HG03280 (cell line): ENCODE measurements around the gene EXOC3L4.

Experiments
- ATAC-seq: cut with Tn5 transposase; IDR thresholded peaks from one replicate; pipeline ENCODE4 v1.9.1; 2021; ENCODE audit warnings: mild to moderate bottlenecking, moderate library complexity; ENCODE audit not compliant: unreplicated experiment

The EXOC3L4 gene

DNA sequence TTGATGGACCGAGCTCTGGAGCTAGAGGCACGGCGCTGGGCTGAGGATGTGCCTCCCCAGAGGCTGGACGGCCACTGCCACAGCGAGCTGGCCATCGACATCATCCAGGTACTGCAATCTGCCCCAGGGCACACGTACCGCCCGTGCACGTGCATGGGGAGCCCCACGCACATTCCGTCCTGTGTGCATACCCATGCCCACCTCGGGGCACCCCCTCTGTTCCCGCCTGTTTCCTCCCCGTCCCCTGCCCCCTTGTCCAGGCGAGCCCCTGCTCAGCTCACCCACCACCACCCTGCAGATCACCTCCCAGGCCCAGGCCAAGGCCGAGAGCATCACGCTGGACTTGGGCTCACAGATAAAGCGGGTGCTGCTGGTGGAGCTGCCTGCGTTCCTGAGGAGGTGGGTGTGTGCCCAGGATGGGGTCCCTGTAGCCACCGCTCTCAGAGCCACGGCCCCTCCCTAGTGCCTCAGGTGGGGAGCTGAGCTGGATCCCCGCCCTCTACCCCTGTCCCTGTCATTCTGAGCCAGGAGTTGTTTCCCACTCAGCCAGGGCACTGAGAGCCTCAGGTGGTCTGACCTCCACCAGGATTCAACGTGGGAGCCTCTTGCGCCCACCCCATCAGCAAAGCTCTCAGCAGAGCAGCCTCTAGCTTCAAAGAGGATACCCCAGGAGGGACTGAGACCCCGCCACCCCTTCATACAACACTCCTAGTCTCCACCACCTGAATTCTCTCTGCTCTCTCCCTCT is 35.7 kb downstream of the EXOC3L4 start:
- no peak for ATAC-seq

DNA sequence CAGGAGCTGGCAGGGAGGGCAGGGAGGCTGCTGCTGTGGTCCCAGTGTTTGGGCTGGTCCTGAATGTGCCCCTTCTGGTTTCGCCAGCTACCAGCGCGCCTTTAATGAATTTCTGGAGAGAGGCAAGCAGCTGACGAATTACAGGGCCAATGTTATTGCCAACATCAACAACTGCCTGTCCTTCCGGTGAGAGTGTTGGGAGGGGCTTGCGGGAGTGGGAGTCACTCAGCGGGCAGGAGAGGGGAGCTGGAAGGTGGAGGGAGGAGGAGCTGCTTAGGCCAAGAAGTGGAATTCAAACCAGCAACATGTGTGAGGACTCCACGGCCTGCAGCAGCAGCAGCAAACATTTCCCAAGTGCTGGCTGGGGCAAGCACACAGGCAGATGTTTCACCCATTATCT is 36.4 kb downstream of the EXOC3L4 start:
- no peak for ATAC-seq

DNA sequence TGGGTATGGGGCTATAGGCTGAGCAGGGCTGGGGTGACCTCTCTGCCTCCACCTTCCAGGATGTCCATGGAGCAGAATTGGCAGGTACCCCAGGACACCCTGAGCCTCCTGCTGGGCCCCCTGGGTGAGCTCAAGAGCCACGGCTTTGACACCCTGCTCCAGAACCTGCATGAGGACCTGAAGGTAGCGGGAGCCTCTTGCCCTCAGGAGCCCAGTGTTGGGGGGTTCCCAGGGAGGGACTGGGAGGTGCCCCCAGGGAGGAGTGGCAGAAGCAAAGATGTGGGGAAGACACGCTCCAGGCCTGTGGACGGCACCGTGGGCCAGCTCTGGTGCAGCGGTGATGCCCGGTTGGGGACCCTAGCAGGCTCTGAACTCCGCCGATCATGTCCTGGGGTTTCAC is 37.1 kb downstream of the EXOC3L4 start:
- ATAC-seq = no peak

DNA sequence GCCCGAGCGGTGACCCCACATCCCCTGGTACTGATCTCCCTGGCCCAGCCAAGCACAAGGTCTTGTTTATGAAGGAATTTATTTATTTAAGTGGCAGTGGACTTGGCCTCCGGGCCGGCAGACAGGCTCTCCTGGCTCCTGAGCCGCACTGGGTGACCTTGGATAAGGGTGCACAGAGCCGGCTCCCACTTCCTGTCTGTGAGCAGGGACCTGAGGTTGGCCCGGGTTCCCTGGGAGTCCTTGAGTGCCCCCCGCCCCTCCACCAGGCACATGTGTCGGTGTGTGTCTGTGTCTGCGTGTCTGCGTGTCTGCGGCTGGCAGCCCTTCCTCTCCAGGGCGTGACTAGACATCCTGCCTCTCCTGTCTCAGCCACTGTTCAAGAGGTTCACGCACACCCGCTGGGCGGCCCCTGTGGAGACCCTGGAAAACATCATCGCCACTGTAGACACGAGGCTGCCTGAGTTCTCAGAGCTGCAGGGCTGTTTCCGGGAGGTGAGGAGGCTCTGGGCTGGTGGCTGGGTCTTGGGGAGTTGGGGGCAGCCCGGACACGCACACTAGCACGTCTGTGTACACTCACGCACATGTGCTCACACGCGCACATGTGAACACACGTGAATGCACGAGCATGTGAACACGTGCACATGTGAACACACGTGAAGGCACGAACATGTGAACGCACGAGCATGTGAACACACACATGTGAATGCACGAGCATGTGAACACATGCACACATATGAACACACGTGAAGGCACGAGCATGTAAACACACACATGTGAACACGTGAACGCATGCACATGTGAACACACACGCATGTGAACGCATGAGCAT is 38.1 kb downstream of the EXOC3L4 start:
- ATAC-seq = no peak

DNA sequence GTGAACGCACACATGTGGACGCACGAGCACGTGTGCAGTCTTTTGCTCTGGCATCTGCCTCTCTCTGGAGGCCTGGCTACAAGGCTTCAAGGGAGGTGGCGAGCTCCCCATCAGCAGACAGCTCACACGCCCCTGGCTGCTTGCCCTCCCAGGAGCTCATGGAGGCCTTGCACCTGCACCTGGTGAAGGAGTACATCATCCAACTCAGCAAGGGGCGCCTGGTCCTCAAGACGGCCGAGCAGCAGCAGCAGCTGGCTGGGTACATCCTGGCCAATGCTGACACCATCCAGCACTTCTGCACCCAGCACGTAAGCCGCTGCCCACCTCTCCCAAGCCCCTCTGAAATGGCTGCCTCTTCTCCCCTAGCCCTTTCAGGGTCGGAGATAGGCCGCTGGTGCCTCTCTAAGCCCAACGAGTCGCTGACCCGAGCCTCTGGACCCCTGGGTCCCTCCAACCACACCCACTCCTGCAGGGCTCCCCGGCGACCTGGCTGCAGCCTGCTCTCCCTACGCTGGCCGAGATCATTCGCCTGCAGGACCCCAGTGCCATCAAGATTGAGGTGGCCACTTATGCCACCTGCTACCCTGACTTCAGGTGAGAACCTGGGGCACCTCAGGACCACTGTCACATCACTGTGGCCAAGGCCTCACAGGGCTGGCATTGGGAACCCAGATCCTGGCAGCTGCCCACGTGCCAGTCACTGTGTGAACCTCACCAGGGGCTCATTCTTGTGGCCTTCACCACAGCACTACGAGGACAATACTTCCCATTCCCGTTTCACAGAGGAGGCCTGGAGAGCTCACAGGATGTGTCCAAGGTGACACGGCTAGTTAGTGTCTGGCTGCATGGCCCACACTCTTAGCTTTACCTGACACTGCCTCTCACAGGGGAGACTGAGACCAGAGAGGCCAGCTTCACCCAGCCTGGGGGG is 39.0 kb downstream of the EXOC3L4 start:
- no peak for ATAC-seq

DNA sequence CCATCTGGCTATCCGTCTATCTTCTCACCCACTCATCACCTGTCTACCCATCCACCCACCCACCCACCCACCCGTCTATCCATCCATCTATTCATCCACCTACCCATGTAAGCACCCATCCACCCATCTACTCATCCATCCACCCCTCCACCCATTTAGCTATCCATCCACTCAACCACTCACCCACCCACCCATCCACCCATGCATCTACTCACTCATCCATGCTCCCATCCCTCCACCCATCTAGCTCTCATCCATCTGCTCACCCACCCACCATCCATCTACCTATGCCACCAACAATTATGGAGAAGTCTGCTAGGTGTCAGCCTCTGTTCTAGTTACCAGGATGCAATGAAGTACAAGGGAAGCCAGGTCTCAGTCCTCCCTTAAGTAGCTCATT is 39.9 kb downstream of the EXOC3L4 start:
- no peak for ATAC-seq

DNA sequence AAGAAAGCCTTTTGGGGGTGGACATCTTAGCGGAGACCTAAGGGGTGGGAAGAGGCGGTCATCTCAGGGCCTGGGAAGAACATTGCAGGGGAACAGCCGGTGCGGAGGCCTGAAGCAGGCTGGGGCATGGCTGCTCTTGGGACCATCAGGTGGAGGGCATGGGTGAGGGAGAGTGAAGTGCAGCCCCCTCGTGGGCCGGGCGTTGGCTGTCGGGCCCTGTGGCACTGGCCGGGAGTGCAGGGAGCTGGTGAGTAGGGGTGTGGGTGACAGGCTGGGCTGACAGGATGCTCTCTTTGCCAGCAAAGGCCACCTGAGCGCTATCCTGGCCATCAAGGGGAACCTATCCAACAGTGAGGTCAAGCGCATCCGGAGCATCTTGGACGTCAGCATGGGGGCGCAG is 40.4 kb downstream of the EXOC3L4 start:
- ATAC-seq = no peak

DNA sequence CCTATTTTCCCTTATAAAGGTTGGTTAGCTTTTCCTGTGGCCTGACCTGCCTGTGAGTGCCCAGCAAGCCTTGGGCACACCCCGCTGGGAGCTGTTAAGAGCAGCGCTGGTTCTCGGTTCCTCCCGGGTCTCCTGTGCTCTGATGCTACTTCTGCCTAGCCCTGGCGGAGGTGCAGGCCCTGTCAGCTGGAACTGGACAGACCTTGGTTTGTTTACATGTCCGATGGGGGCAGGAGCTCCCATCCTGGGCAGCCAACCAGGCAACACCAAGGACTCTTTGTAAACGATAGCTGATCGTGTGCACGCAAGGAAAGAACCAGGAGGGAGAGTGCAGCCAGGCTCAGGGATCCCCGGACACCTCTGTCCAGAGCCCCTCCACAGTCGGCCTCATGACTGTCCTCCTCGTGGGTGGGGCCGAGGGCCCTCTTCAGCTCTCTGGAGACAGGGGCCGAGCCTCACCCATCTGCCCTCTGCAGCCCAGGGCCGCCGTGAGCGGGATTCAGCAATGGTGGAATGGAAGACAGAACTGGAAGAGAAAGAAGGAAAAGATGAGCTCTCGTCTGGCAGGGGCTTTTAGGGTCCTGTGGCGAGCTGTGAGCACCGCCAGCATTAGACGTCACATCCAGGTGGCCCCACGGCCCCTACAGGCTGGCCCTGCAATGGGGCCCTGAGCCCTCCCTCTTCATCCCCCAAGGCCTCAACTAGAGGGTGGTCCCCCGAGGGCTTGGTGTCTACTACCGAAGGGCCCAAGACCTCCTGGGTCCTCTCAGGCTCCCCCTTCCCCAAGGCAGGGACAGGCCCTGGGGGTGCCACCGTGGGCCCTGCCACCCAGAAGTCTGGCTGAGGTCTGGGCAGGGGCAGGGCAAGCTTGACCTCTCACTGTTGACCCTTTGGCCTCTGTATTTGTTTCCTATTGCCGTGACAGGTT is 41.1 kb downstream of the EXOC3L4 start:
- no peak for ATAC-seq

DNA sequence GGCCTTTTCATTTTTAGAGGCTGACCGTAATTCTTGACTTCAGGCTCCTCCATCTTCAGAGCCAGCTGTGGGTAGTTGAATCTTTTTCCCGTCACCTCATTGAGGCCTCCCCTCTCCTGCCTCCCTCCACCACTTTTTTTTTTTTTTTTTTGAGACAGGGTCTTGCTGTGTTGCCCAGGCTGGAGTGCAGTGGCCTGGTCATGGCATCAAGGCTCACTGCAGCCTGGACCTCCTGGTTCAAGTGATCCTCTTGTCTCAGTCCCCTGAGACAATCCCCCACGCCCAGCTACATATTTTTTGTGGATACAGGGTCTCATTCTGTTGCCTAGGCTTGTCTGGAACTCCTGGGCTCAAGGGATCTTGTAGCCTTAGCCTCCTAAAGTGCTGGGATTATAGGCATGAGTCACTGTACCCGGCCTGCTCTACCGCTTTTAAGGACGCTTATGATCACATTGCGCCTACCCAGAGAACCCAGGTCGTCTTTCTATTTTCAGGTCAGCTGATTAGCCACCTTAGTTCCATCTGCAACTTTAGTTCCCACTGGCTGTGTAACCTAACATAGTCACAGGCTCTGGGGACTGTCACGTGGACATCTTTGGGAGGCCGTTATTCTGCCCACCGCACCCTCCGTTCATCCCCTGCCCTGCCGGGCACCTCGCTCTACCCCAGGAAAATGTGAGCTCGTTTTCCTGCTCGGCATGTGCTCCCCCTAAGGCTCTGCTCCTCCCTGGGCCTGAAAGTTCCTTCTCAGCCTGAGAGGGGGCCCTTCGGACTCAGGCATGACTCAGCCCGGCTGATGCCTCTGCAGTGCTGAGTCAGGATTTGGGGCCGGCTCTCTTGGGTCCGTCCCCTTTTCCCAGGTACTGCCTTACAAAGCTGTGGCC is 42.1 kb downstream of the EXOC3L4 start:
- ATAC-seq = no peak

DNA sequence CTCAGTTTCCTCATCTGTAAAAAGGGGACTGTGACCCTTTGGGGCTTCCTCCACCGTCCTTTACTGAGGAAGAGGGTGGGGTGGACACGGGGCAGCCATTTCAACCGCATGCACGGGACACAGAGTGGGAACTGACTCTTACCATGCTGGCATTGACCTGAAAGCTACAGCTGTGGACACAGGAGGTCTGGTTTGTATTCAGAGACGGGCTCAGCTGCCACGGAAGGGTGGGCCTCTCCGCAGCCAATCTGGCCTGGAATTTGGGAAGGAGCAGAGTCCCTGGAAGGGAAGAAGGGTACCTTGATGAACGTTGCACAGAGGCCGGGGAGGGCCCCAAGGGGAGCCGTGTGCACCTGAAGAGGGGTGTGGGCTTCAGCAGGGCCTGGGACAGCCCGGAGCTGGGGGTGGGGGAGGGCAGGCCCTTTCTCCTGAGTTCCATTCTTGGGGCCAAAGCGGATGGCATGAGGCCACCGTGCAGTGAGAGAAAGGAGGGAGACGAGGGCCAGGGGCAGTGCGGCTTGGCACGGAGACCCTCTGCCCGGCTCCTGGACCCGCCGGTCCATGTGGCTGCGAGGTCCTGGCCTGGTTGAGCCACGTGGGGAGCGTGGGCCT is 43.3 kb downstream of the EXOC3L4 start:
- no peak for ATAC-seq

DNA sequence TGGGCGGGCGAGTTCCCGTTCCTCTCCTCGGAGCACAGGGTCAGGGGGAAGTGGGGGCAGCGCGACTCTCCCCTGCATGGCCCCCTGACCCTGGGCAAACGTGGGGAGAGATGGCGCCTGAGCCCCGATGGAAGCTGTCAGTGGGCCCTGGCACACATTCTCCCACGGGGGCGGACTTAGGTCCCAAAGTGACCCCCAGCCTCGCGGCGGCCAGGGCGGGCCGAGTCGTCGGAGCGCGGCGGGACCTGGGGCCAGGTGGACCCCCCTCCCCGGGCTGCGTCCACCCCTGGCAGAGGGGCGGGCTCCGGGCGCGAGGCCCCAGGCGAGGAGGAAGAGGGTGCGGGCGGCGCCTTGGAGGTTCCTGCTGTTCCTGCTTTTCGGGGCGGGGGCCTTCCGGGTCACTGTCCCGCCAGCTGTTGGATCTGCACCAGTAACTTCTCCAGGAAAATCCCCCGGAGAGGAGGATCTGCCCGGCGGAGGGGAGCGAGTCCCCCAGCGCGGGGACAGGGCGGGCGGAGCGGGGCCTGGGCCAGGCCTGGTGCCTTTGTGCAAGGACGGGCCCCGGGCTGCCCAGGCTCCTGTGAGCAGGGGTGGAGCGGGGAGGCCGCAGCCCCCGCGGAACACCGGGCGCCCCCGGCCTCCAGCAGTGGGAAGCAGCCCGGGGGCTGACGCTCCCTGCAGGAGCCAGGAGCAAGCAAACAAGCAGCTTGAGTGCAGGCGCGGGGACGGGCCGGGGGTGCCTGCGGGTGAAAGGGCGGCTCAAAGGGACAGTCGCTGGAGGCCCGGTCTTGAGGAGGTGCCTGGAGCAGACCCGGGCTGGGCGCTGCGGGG is 44.0 kb downstream of the EXOC3L4 start:
- ATAC-seq = no peak

DNA sequence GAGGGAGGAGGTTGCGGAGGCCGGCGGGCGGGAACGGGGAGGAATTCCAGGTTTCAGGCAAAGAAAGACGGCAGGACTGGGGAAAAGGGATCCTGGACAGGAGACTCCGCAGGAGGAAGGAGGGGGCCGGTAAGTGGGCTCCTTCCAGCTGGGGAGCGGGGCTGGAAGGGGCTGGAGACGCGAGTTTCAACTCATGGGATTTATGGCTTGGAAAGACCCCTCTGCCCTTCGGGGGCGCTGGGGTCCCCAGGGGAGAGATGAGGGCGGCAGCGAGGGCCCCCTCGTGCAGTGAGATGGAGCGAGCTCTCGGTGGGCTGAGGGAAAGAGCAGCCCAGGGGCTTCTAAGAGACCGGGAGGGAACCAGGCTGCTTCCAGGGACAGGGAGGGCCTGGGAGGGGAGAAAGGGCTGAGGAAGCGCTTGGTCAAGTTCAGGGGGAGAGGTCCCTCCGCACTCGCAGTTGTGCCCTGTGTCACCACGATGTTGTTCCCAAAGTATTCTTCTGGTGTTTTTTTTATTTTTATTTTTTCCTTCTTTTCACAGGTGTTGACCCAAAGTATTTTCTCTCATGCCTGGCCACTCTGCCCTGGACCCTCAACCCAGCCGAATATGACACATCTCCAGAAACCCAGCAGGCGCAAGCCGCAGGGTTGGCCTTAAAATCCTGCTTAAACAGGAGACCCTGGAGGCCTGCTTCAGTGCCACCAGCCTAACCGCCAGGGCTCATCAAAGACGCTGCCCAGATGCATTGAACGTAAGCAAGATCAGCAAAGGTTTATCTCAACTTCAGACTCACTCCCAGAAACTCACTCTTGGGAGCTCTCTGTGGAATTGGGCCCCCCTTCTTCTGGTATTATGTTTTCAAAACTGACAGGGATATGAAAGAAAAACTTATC is 44.9 kb downstream of the EXOC3L4 start:
- ATAC-seq = no peak

DNA sequence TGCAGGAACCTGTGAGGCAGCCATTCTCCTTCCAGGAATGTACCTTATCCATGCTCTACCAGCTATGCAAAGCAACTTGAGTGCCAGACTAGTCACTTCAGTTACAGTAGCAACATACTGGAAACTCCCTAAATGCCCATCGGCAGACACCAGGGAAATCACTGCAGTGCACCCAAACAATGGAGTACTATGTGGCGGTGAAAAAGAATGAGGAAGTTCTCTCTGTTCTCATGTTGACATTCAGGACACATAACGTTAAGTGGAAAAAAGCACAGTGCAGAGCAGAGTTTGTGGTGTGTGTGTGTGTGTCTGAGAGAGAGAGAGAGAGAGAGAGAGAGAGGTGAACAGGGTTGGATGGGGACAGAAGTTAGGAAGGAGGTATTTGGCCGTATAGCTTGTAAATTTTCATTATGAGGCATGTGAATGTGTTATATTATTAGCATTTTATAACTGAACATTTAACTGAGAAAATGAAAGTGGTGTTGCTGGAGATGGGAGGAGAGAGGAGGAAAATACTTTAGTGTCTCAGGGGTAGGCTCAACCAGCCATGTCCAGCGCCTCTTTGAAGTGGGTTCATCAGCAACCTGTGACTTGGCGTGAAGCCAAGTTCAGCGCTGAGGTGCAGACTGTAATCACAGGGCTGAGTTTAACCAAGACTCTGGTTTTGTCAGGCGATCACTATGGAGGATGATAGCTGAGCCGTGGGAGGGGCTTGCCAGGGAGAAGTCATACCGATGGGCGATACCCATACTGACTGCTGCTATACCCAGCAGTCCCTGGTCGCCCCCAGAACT is 46.0 kb downstream of the EXOC3L4 start:
- ATAC-seq = no peak

DNA sequence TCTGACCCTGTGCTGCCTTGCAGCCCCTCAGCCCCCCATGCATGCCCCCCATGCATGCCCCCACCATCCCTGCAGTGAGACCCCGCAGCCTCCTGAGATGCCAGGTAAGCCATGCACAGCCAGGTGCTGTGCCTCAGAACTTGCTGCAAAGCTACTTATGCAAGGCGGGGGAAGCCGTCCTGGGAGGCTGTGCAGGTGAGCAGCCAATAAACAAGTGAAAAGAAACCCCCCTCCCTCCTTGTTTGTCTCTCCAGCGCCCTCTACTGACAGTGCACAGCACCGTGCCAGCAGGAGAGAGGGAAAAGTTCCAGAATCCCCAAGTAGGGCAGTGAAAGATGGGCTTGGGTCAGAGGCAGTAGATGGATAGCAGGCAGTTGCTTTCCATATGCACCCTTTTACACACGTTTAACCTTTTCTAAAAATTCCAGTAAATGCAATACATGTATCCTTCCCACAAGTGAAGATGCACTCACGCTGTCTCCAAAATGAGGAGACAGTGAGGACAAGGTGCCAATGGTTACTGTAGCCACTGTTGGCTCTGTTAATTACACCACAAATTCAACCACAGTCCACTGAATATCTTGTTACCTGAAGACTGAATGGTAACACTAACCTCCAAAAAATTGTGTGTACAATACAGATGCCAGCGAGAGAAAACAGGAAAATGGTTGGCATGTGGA is 46.7 kb downstream of the EXOC3L4 start:
- ATAC-seq = no peak

DNA sequence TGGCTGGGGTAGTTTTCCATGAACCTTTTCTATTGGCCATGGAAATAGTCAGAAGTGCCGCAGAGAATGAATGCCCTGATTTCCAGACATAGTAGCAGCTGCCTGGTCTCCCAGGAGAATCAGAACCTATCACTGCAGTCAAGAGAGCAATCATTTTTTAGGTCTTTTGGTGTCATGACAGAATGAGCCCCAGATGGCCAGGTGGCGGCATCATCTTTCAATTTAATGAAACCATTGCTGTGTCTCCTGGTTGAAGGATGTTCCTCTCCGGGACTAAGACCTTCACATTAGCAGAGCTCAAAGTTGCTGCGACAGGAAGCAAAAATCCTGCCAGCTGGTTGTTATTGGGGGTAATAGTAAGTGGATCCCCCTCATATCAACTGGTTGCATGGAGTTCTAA is 47.5 kb downstream of the EXOC3L4 start:
- no peak for ATAC-seq
